GM12878 (cell line): ENCODE data around the gene MKNK1. TPM values are rescaled to one million over a fixed set of nuclear protein-coding genes. Genes with fewer than 3 reads are reported as not detected.

Experiments
- ATAC-seq: fragments of 200-7000 bp; cut with Tn5 transposase; 3 replicates; pipeline ENCODE4 v1.9.1; 2020; ENCODE audit warnings: mild to moderate bottlenecking, moderate library complexity
- BruUV-seq: library from RNA; stranded (reverse); fragments of 400-500 nt; replicated peaks from 2 replicates; lab custom pipeline; 2021; lab: Mats Ljungman, UMichigan
- CTCF ChIA-PET: fragments of 300-600 bp; sonication (Branson Sonifier 250); formaldehyde crosslinking; extraction: SDS; loops from one replicate; lab custom pipeline; 2021; ENCODE audit warnings: inconsistent platforms; lab: Yijun Ruan, JAX
- POLR2A ChIA-PET: fragments of 350-600 bp; formaldehyde crosslinking; extraction: SDS; loops from one replicate; lab custom pipeline; 2021; ENCODE audit warnings: inconsistent platforms; lab: Charles Lee
- RAD21 ChIA-PET: fragments of 300-600 bp; sonication (Branson Sonifier 250); formaldehyde crosslinking; loops from one replicate; lab custom pipeline; 2023; ENCODE audit warnings: antibody characterized with exemption; ENCODE audit not compliant: unreplicated experiment; lab: Charles Lee
- SMC1A ChIA-PET: fragments of 300-600 bp; sonication (Branson Sonifier 250); formaldehyde crosslinking; loops from one replicate; lab custom pipeline; 2023; ENCODE audit not compliant: unreplicated experiment, uncharacterized antibody; lab: Charles Lee
- DNase-seq: peaks from one replicate; pipeline ENCODE4 v3.0.0-alpha.2; 2011; ENCODE audit warnings: low read depth, low spot score
- FAIRE-seq: peaks from 3 replicates; lab custom pipeline; 2011; peaks lifted over from hg19 to GRCh38; lab: Jason Lieb, UNC
- H2AFZ ChIP-seq: 2 replicates; pipeline ENCODE4 v1.6.0; 2011; ENCODE audit warnings: low read depth, low read length, control low read depth; ENCODE audit not compliant: control insufficient read depth
- H3K27ac ChIP-seq: 2 replicates; pipeline ENCODE4 v1.5.1; 2011; ENCODE audit warnings: control low read depth; ENCODE audit not compliant: control insufficient read depth, insufficient read depth
- H3K27me3 ChIP-seq, 2 experiments: replicated peaks in 1 of 2; 2 replicates each; pipeline versions ENCODE4 v1.6.0 to v1.6.1; 2011; ENCODE audit warnings: low read length in 1 of 2; ENCODE audit not compliant: control insufficient read depth in 2 of 2, insufficient read depth in 2 of 2
- H3K36me3 ChIP-seq, 2 experiments: 2 replicates each; pipeline ENCODE4 v1.5.1; 2011; ENCODE audit warnings: low read length in 1 of 2; ENCODE audit not compliant: control insufficient read depth in 2 of 2, insufficient read depth in 2 of 2
- H3K4me1 ChIP-seq: 2 replicates; pipeline ENCODE4 v1.6.1; 2011; ENCODE audit warnings: mild to moderate bottlenecking, low read length, moderate library complexity, mixed read lengths; ENCODE audit not compliant: control insufficient read depth, insufficient read depth
- H3K4me2 ChIP-seq: 2 replicates; pipeline ENCODE4 v1.6.0; 2011; ENCODE audit warnings: control low read depth; ENCODE audit not compliant: control insufficient read depth, insufficient read depth
- H3K4me3 ChIP-seq: fragments of 200-600 bp; sonication (generic); 2 replicates; pipeline ENCODE4 v1.5.1; 2016
- H3K79me2 ChIP-seq: 2 replicates; pipeline ENCODE4 v1.6.0; 2011; ENCODE audit warnings: low read length; ENCODE audit not compliant: control insufficient read depth, insufficient read depth
- H3K9ac ChIP-seq: 2 replicates; pipeline ENCODE4 v1.8.0; 2011; ENCODE audit warnings: low read length, control low read depth, mixed read lengths; ENCODE audit not compliant: control insufficient read depth, insufficient read depth
- H3K9me3 ChIP-seq: replicated peaks from 3 replicates; pipeline ENCODE4 v1.5.1; 2011; ENCODE audit warnings: mild to moderate bottlenecking, low read length; ENCODE audit not compliant: control insufficient read depth, insufficient read depth
- H4K20me1 ChIP-seq: 2 replicates; pipeline ENCODE4 v1.6.0; 2011; ENCODE audit not compliant: control insufficient read depth, insufficient read depth
- BCLAF1 ChIP-seq: fragments of 450-650 bp; IDR thresholded peaks from 2 replicates; pipeline ENCODE4 v1.6.1; 2017; ENCODE audit warnings: antibody characterized with exemption, mild to moderate bottlenecking, moderate library complexity
- ZNF687 ChIP-seq: fragments of 450-650 bp; IDR thresholded peaks from 2 replicates; pipeline ENCODE4 v1.6.1; 2017; ENCODE audit warnings: mild to moderate bottlenecking, moderate library complexity
- WGBS: methylation state at CpG from one replicate; pipeline ENCODE4 v1.1.6; 2016; ENCODE audit warnings: low lambda C conversion rate; ENCODE audit not compliant: insufficient replicate concordance, insufficient coverage; ENCODE audit errors: missing lambda C conversion rate; 5-methylcytosine and 5-hydroxymethylcytosine counted together
- in situ Hi-C: fragments of 300-500 bp; cut with MboI; formaldehyde crosslinking; loops from 9 replicates; pipeline ENCODE4 v1.14.3; 2018; ENCODE audit warnings: mixed read lengths
- intact Hi-C: fragments of 100-400 bp; cut with micrococcal nuclease; formaldehyde crosslinking; loops from one replicate; pipeline ENCODE4 v1.14.2; 2022; ENCODE audit not compliant: unreplicated experiment
- polyA plus RNA-seq, 11 experiments: library from polyadenylated mRNA; depleted of rRNA in 4 of 11; unstranded in 6 of 11; stranded (reverse) in 5 of 11; fragments of >200 nt; fragmentation: Nextera tagmentation in 4 of 11; fragmentation: Illumina TruSeq in 1 of 11; extraction: Ambion mirVana in 4 of 11; extraction: Trizol in 1 of 11; gene quantifications; 1 replicate in 1 of 11; 2 replicates in 10 of 11; pipeline versions ENCODE4 v1.2.1 to v1.2.3, GENCODE V29; 2011 to 2016; ENCODE audit warnings: inconsistent platforms in 2 of 11, missing spikeins in 2 of 11, low read depth in 1 of 11
- total RNA-seq, 4 experiments: library from RNA; depleted of rRNA in 3 of 4; stranded (reverse); fragments of >200 nt in 3 of 4; fragmentation: Illumina TruSeq in 1 of 4; extraction: Trizol in 1 of 4; gene quantifications; 2 replicates each; pipeline versions ENCODE4 v1.2.1 to v1.2.3, GENCODE V29; 2013 to 2021

MKNK1 gene
- total and polyA plus RNA-seq, 10 of the 15 experiments (the other 5 are each of a cell fraction or from before 2014, with no cell fraction given): 13.7 to 29.9 (median 26.5) TPM

GRCh38 chr1:46558141-46558963 is 45.7 kb downstream of the MKNK1 start (continued):
- TF ChIP-seq ZNF687: no peak

- POLR2A ChIA-PET: no interaction called here
- SMC1A ChIA-PET: no interaction called here
- no peaks in the 10 kb centered on the region for H3K79me2 ChIP-seq
- no peak for TF ChIP-seq BCLAF1
- TF ChIP-seq, all 136 proteins: peak for 0
- no peak for ATAC-seq
- Histone ChIP-seq H3K27me3 (no peaks in the 10 kb centered on the region; a peak in 1 of 4 replicates), H3K9me3 (no peaks in the 10 kb centered on the region), H2AFZ (no peak overlapping the region), H3K4me1 (no peaks in the 10 kb centered on the region), H3K9ac (no peak overlapping the region), H3K36me3 (peaks cover 0 to 3% of the 10 kb centered on the region in 2 experiments; a peak in 2 of 4 replicates), H4K20me1 (no peaks in the 10 kb centered on the region), H3K4me3 (no peak overlapping the region), H3K27ac (no peak overlapping the region), H3K4me2 (no peak overlapping the region)
- no peak for DNase-seq
- in situ Hi-C loops (no loop called here), intact Hi-C loops (no loop called here)
- FAIRE-seq: no peak
- ChIA-PET CTCF (no interaction called here), RAD21 (no interaction called here)
- TSS peak; percentile 70 for BruUV-seq
- WGBS: 24% methylated on average over 5 of the region's 5 CpGs
Measured at GRCh38 chr1:46557403-46557802, 46.7 kb downstream of the MKNK1 start.
